ENCODE data around the gene ADIPOQ. TPM values are rescaled to one million over a fixed set of nuclear protein-coding genes. Genes with fewer than 3 reads are reported as not detected.

The ADIPOQ gene
- total RNA-seq, 1 experiment from 2014 or later: not detected

Other genes starting within 250 kb of the ADIPOQ start
- 0.85 TPM for gene AHSG, start 229.7 kb upstream of the ADIPOQ start, total RNA-seq (2021; ENCODE audit: unreplicated experiment)
- not detected for gene FETUB, start 202.3 kb upstream of the ADIPOQ start, total RNA-seq (2021; ENCODE audit: unreplicated experiment)
- gene HRG, start 176.7 kb upstream of the ADIPOQ start, total RNA-seq (2021; ENCODE audit: unreplicated experiment): not detected
- gene KNG1, start 125.4 kb upstream of the ADIPOQ start, total RNA-seq (2021; ENCODE audit: unreplicated experiment): 0.23 TPM
- gene EIF4A2, start 59.1 kb upstream of the ADIPOQ start, total RNA-seq (2021; ENCODE audit: unreplicated experiment): 219 TPM
- gene RFC4, start 36.2 kb upstream of the ADIPOQ start, total RNA-seq (2021; ENCODE audit: unreplicated experiment): 70.7 TPM
- 3.3 TPM for gene ST6GAL1, start 87.8 kb downstream of the ADIPOQ start, total RNA-seq (2021; ENCODE audit: unreplicated experiment)

Data from Panc1 (cell line).